IPS-NIHi11 (cell line): ENCODE results near the gene IQCK.
"Not testable (repeated sequence)": the region's sequence is repeated elsewhere in the genome, so short reads cannot be mapped to it uniquely, and the experiment has no call there.

ENCODE experiments used
- DNase-seq: peaks from one replicate; pipeline ENCODE4 v3.0.0; 2012; ENCODE audit warnings: mixed read lengths, low spot score

Gene IQCK

GRCh38 chr16:19699472-19699871, 18.6 kb upstream of the IQCK start:
- no peak for DNase-seq

- no peak for DNase-seq
Measured at GRCh38 chr16:19700319-19700781, 17.7 kb upstream of the IQCK start.

- DNase-seq: no peak
Measured at GRCh38 chr16:19701091-19701490, 17.0 kb upstream of the IQCK start.

- DNase-seq: no peak
Measured at GRCh38 chr16:19703172-19703889, 14.7 kb upstream of the IQCK start.

GRCh38 chr16:19704321-19705145, 13.5 kb upstream of the IQCK start:
- no peak for DNase-seq

- DNase-seq: no peak
Measured at GRCh38 chr16:19705146-19705501, 12.9 kb upstream of the IQCK start.

GRCh38 chr16:19705843-19706242, 12.2 kb upstream of the IQCK start:
- no peak for DNase-seq

GRCh38 chr16:19706846-19707245, 11.2 kb upstream of the IQCK start:
- no peak for DNase-seq

GRCh38 chr16:19707569-19708295, 10.3 kb upstream of the IQCK start:
- no peak for DNase-seq

GRCh38 chr16:19708296-19709205, 9.5 kb upstream of the IQCK start:
- no peak for DNase-seq

GRCh38 chr16:19709381-19710136, 8.5 kb upstream of the IQCK start:
- DNase-seq: no peak

- no peak for DNase-seq
Measured at GRCh38 chr16:19710191-19710908, 7.7 kb upstream of the IQCK start.

- DNase-seq: no peak
Measured at GRCh38 chr16:19710991-19711545, 7.0 kb upstream of the IQCK start.

GRCh38 chr16:19711643-19712042, 6.4 kb upstream of the IQCK start:
- no peak for DNase-seq

- no peak for DNase-seq
Measured at GRCh38 chr16:19712418-19713058, 5.5 kb upstream of the IQCK start.

GRCh38 chr16:19713697-19714096, 4.4 kb upstream of the IQCK start:
- no peak for DNase-seq

- no peak for DNase-seq
Measured at GRCh38 chr16:19715566-19715965, 2.5 kb upstream of the IQCK start.

- no peak for DNase-seq
Measured at GRCh38 chr16:19716183-19716582, 1.9 kb upstream of the IQCK start.

GRCh38 chr16:19716728-19717127, 1.3 kb upstream of the IQCK start:
- not testable (repeated sequence) for DNase-seq
